Breast epithelium (tissue), 3 donors: ENCODE data around the gene TRIM54.

Source experiments
- CTCF ChIP-seq, 3 donors: fragments of 450-650 bp; IDR thresholded peaks; one replicate each; pipeline ENCODE4 v1.5.1; 2016 to 2017; ENCODE audit warnings: antibody characterized with exemption in 3 of 3, mild to moderate bottlenecking in 3 of 3, moderate library complexity in 3 of 3
- POLR2AphosphoS5 ChIP-seq, 3 donors: sonication (generic); formaldehyde crosslinking; IDR thresholded peaks; one replicate each; pipeline ENCODE4 v1.6.1; 2017; ENCODE audit warnings: antibody characterized with exemption in 3 of 3

GRCh38 chr2:27264753-27265535 lies 17.3 kb upstream of the TRIM54 start:
- TF ChIP-seq POLR2AphosphoS5 (IDR thresholded peaks at IDR 0.05) (no peak), CTCF (IDR thresholded peaks at IDR 0.05) (peak in 1 of 3 donors; percentile 18)
